Measurements from ENCODE around the gene PI4K2A. TPM values are rescaled to one million over a fixed set of nuclear protein-coding genes. Genes with fewer than 3 reads are reported as not detected.

PI4K2A gene
- total and polyA plus RNA-seq, 2 of the 13 experiments (the other 11 are each of a cell fraction or from before 2014, with no cell fraction given) = 10.9 to 14.3 TPM

DNA sequence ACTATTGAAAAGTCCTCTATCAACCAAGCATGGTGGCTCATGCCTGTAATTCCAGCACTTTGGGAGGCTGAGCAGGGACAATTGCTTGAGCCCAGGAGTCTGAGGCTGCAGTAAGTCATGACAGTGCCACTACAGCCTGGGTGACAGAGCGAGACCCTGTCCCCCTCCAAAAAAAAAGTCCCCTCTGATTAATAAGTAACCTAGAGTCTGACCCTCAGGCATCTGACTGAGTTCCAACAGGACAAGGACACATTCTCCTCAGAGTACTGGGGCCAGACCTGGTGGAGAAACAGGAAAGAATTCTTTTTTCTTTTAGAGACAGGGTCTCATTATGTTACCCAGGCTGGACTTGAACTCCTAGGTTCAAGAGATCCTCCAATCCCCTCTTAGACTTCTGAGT is 17.2 kb upstream of the PI4K2A start (continued):
- TF ChIP-seq, protein P1, sequence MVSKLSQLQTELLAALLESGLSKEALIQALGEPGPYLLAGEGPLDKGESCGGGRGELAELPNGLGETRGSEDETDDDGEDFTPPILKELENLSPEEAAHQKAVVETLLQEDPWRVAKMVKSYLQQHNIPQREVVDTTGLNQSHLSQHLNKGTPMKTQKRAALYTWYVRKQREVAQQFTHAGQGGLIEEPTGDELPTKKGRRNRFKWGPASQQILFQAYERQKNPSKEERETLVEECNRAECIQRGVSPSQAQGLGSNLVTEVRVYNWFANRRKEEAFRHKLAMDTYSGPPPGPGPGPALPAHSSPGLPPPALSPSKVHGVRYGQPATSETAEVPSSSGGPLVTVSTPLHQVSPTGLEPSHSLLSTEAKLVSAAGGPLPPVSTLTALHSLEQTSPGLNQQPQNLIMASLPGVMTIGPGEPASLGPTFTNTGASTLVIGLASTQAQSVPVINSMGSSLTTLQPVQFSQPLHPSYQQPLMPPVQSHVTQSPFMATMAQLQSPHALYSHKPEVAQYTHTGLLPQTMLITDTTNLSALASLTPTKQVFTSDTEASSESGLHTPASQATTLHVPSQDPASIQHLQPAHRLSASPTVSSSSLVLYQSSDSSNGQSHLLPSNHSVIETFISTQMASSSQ (IDR thresholded peaks at IDR 0.05; ENCODE audit: low read depth) = peak; percentile 87
- TF ChIP-seq, protein P1 (CRISPR knock-in tag; IDR thresholded peaks at IDR 0.05; ENCODE audit: borderline replicate concordance) = peak; percentile 83; the same call in 1 of the 2 replicates
- TF ChIP-seq FOXK1 (CRISPR knock-in tag; IDR thresholded peaks at IDR 0.05; ENCODE audit: borderline replicate concordance, low read depth) (no peak), CREM (IDR thresholded peaks at IDR 0.05) (no peak), CREM (CRISPR knock-in tag; IDR thresholded peaks at IDR 0.05) (no peak), RBM22 (optimal IDR thresholded peaks at IDR 0.05; ENCODE audit: low read length) (no peak), RXRB (CRISPR knock-in tag; IDR thresholded peaks at IDR 0.05; ENCODE audit: borderline replicate concordance) (0 out of 2 replicates have a peak, but pooled peaks have one; percentile 30), GATAD2A (CRISPR knock-in tag; IDR thresholded peaks at IDR 0.05) (0 out of 2 replicates have a peak, but pooled peaks have one; percentile 12), PHF8 (CRISPR knock-in tag; IDR thresholded peaks at IDR 0.05) (no peak), ZNF547 (CRISPR knock-in tag; IDR thresholded peaks at IDR 0.05) (no peak), NR2F6 (IDR thresholded peaks at IDR 0.05) (0 out of 2 replicates have a peak, but pooled peaks have one; percentile 22), NR2F6 (CRISPR knock-in tag; IDR thresholded peaks at IDR 0.05) (0 out of 2 replicates have a peak, but pooled peaks have one; percentile 13), HNF4A (CRISPR knock-in tag; IDR thresholded peaks at IDR 0.05) (peak; percentile 40), MYNN (CRISPR knock-in tag; IDR thresholded peaks at IDR 0.05; ENCODE audit: low read depth) (peak; percentile 91; the same call in 1 of the 2 replicates), KMT2B (CRISPR knock-in tag; IDR thresholded peaks at IDR 0.05) (no peak), POLR2A (IDR thresholded peaks at IDR 0.05; ENCODE audit: insufficient read depth in 1 of 2, low read depth in 2 of 2, low read length in 2 of 2) (no peak), PHB2 (IDR thresholded peaks at IDR 0.05; ENCODE audit: partially characterized antibody) (no peak), EP300 (IDR thresholded peaks at IDR 0.05; ENCODE audit: low read depth in 2 of 2, low read length in 2 of 2) (peak in 1 of 2 experiments; percentile 37; a peak in 1 of 4 replicates), EP300 (CRISPR knock-in tag; IDR thresholded peaks at IDR 0.05; ENCODE audit: borderline replicate concordance) (no peak)
- TF ChIP-seq, protein P2, sequence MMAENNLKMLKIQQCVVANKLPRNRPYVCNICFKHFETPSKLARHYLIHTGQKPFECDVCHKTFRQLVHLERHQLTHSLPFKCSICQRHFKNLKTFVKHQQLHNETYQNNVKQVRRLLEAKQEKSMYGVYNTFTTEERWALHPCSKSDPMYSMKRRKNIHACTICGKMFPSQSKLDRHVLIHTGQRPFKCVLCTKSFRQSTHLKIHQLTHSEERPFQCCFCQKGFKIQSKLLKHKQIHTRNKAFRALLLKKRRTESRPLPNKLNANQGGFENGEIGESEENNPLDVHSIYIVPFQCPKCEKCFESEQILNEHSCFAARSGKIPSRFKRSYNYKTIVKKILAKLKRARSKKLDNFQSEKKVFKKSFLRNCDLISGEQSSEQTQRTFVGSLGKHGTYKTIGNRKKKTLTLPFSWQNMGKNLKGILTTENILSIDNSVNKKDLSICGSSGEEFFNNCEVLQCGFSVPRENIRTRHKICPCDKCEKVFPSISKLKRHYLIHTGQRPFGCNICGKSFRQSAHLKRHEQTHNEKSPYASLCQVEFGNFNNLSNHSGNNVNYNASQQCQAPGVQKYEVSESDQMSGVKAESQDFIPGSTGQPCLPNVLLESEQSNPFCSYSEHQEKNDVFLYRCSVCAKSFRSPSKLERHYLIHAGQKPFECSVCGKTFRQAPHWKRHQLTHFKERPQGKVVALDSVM (CRISPR knock-in tag; IDR thresholded peaks at IDR 0.05) = 0 out of 2 replicates have a peak, but pooled peaks have one; percentile 10
- TF ChIP-seq, protein P3, sequence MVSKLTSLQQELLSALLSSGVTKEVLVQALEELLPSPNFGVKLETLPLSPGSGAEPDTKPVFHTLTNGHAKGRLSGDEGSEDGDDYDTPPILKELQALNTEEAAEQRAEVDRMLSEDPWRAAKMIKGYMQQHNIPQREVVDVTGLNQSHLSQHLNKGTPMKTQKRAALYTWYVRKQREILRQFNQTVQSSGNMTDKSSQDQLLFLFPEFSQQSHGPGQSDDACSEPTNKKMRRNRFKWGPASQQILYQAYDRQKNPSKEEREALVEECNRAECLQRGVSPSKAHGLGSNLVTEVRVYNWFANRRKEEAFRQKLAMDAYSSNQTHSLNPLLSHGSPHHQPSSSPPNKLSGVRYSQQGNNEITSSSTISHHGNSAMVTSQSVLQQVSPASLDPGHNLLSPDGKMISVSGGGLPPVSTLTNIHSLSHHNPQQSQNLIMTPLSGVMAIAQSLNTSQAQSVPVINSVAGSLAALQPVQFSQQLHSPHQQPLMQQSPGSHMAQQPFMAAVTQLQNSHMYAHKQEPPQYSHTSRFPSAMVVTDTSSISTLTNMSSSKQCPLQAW (CRISPR knock-in tag; IDR thresholded peaks at IDR 0.05) = peak; percentile 60; the same call in 1 of the 2 replicates
- TF ChIP-seq, protein P4, sequence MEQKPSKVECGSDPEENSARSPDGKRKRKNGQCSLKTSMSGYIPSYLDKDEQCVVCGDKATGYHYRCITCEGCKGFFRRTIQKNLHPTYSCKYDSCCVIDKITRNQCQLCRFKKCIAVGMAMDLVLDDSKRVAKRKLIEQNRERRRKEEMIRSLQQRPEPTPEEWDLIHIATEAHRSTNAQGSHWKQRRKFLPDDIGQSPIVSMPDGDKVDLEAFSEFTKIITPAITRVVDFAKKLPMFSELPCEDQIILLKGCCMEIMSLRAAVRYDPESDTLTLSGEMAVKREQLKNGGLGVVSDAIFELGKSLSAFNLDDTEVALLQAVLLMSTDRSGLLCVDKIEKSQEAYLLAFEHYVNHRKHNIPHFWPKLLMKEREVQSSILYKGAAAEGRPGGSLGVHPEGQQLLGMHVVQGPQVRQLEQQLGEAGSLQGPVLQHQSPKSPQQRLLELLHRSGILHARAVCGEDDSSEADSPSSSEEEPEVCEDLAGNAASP (CRISPR knock-in tag; IDR thresholded peaks at IDR 0.05; ENCODE audit: borderline replicate concordance) = peak; percentile 18; the same call in 1 of the 2 replicates
